ENCODE data around the gene P2RX2.

P2RX2 gene

GRCh38 chr12:132618683-132619043, at the start of gene P2RX2:
Gene P2RX2, plus strand, starts transcription at chr12:132618776. Its CDS starts 41 bp downstream, at chr12:132618817.
- DNase-seq (ENCODE audit: low spot score in 2 of 2): no peak
- H3K4me1 Mint-ChIP-seq: peaks cover 27% of the 10 kb centered on the region
- H3K4me3 Mint-ChIP-seq: peak within 1 kb of the TSS; percentile 4
- no peaks in the 10 kb centered on the region for H3K9me3 Mint-ChIP-seq
- H3K36me3 Mint-ChIP-seq: peaks cover 13% of the 10 kb centered on the region
- ATAC-seq: no peak
- no peak within 1 kb of the TSS for H3K27ac Mint-ChIP-seq

- Mint-ChIP-seq H3K27ac (peak overlapping the region; percentile 14), H3K4me3 (no peak overlapping the region), H3K36me3 (peaks cover 7% of the 10 kb centered on the region), H3K9me3 (no peaks in the 10 kb centered on the region), H3K4me1 (peaks cover 11% of the 10 kb centered on the region)
- DNase-seq (ENCODE audit: low spot score in 2 of 2): no peak
- no peak for ATAC-seq
Observed at GRCh38 chr12:132568826-132569480, 49.6 kb upstream of the P2RX2 start.

- Mint-ChIP-seq H3K4me3 (no peak overlapping the region), H3K9me3 (no peaks in the 10 kb centered on the region), H3K4me1 (peaks cover 9% of the 10 kb centered on the region), H3K36me3 (peaks cover 7% of the 10 kb centered on the region), H3K27ac (no peak overlapping the region)
- ATAC-seq (no peak), DNase-seq (ENCODE audit: low spot score in 2 of 2) (no peak)
Observed at GRCh38 chr12:132569856-132570480, 48.6 kb upstream of the P2RX2 start.

GRCh38 chr12:132570635-132571034, 47.9 kb upstream of the P2RX2 start:
- H3K27ac Mint-ChIP-seq: no peak overlapping the region
- ATAC-seq (no peak), DNase-seq (ENCODE audit: low spot score in 2 of 2) (no peak)
- H3K4me3 Mint-ChIP-seq: no peak overlapping the region
- no peaks in the 10 kb centered on the region for H3K9me3 Mint-ChIP-seq
- peaks cover 11% of the 10 kb centered on the region for H3K36me3 Mint-ChIP-seq
- H3K4me1 Mint-ChIP-seq: peaks cover 2% of the 10 kb centered on the region

- H3K4me3 Mint-ChIP-seq: no peak overlapping the region
- H3K27ac Mint-ChIP-seq: no peak overlapping the region
- no peaks in the 10 kb centered on the region for H3K9me3 Mint-ChIP-seq
- DNase-seq (ENCODE audit: low spot score in 2 of 2): no peak
- no peaks in the 10 kb centered on the region for H3K4me1 Mint-ChIP-seq
- no peak for ATAC-seq
- peaks cover 11% of the 10 kb centered on the region for H3K36me3 Mint-ChIP-seq
Observed at GRCh38 chr12:132571051-132571450, 47.5 kb upstream of the P2RX2 start.

GRCh38 chr12:132571598-132571997, 47.0 kb upstream of the P2RX2 start:
- H3K4me3 Mint-ChIP-seq: no peak overlapping the region
- no peaks in the 10 kb centered on the region for H3K9me3 Mint-ChIP-seq
- H3K36me3 Mint-ChIP-seq: peaks cover 12% of the 10 kb centered on the region
- ATAC-seq (no peak), DNase-seq (ENCODE audit: low spot score in 2 of 2) (no peak)
- H3K27ac Mint-ChIP-seq: no peak overlapping the region
- H3K4me1 Mint-ChIP-seq: no peaks in the 10 kb centered on the region

GRCh38 chr12:132572106-132572505, 46.5 kb upstream of the P2RX2 start:
- Mint-ChIP-seq H3K9me3 (no peaks in the 10 kb centered on the region), H3K4me3 (no peak overlapping the region), H3K4me1 (no peaks in the 10 kb centered on the region), H3K36me3 (peaks cover 15% of the 10 kb centered on the region), H3K27ac (no peak overlapping the region)
- DNase-seq (ENCODE audit: low spot score in 2 of 2) (no peak), ATAC-seq (no peak)

- Mint-ChIP-seq H3K9me3 (no peaks in the 10 kb centered on the region), H3K4me3 (no peak overlapping the region), H3K27ac (no peak overlapping the region), H3K36me3 (peaks cover 15% of the 10 kb centered on the region), H3K4me1 (no peaks in the 10 kb centered on the region)
- no peak for DNase-seq (ENCODE audit: low spot score in 2 of 2)
- no peak for ATAC-seq
Observed at GRCh38 chr12:132572801-132573760, 45.5 kb upstream of the P2RX2 start.

GRCh38 chr12:132574271-132574996, 44.1 kb upstream of the P2RX2 start:
- Mint-ChIP-seq H3K4me3 (no peak overlapping the region), H3K36me3 (peaks cover 21% of the 10 kb centered on the region), H3K27ac (no peak overlapping the region), H3K9me3 (no peaks in the 10 kb centered on the region), H3K4me1 (no peaks in the 10 kb centered on the region)
- ATAC-seq (no peak), DNase-seq (ENCODE audit: low spot score in 2 of 2) (no peak)

- Mint-ChIP-seq H3K27ac (no peak overlapping the region), H3K4me3 (no peak overlapping the region), H3K36me3 (peaks cover 24% of the 10 kb centered on the region), H3K9me3 (no peaks in the 10 kb centered on the region), H3K4me1 (no peaks in the 10 kb centered on the region)
- no peak for ATAC-seq
- DNase-seq (ENCODE audit: low spot score in 2 of 2): no peak
Observed at GRCh38 chr12:132575661-132576060, 42.9 kb upstream of the P2RX2 start.

GRCh38 chr12:132576701-132577100, 41.9 kb upstream of the P2RX2 start:
- H3K27ac Mint-ChIP-seq: no peak overlapping the region
- no peaks in the 10 kb centered on the region for H3K9me3 Mint-ChIP-seq
- H3K4me1 Mint-ChIP-seq: no peaks in the 10 kb centered on the region
- peaks cover 24% of the 10 kb centered on the region for H3K36me3 Mint-ChIP-seq
- ATAC-seq (no peak), DNase-seq (ENCODE audit: low spot score in 2 of 2) (no peak)
- H3K4me3 Mint-ChIP-seq: no peak overlapping the region

GRCh38 chr12:132577191-132577920, 41.2 kb upstream of the P2RX2 start:
- Mint-ChIP-seq H3K9me3 (no peaks in the 10 kb centered on the region), H3K27ac (no peak overlapping the region), H3K36me3 (peaks cover 24% of the 10 kb centered on the region), H3K4me3 (no peak overlapping the region), H3K4me1 (no peaks in the 10 kb centered on the region)
- no peak for DNase-seq (ENCODE audit: low spot score in 2 of 2)
- no peak for ATAC-seq

- Mint-ChIP-seq H3K27ac (no peak overlapping the region), H3K4me1 (no peaks in the 10 kb centered on the region), H3K9me3 (no peaks in the 10 kb centered on the region), H3K36me3 (peaks cover 24% of the 10 kb centered on the region), H3K4me3 (no peak overlapping the region)
- DNase-seq (ENCODE audit: low spot score in 2 of 2): no peak
- ATAC-seq: no peak
Observed at GRCh38 chr12:132578118-132578517, 40.5 kb upstream of the P2RX2 start.

GRCh38 chr12:132578826-132579225, 39.8 kb upstream of the P2RX2 start:
- H3K27ac Mint-ChIP-seq: peak overlapping the region; percentile 83
- peaks cover 26% of the 10 kb centered on the region for H3K36me3 Mint-ChIP-seq
- ATAC-seq (no peak), DNase-seq (ENCODE audit: low spot score in 2 of 2) (no peak)
- no peak overlapping the region for H3K4me3 Mint-ChIP-seq
- no peaks in the 10 kb centered on the region for H3K4me1 Mint-ChIP-seq
- no peaks in the 10 kb centered on the region for H3K9me3 Mint-ChIP-seq

Data from stimulated activated effector memory CD8-positive, alpha-beta T cell treated with anti-CD3 and anti-CD28 coated beads, Interleukin-12 subunit alpha, Interleukin-12 subunit beta, amount 100 ng/mL, for 72 hours (primary cell).